Astrocyte (in vitro differentiated cells and primary cell): Measurements from ENCODE around the gene ZDHHC16. TPM values are rescaled to one million over a fixed set of nuclear protein-coding genes. Genes with fewer than 3 reads are reported as not detected.

Experiments used
- DNase-seq: peaks from one replicate; pipeline ENCODE4 v3.0.0-alpha.2; 2010; ENCODE audit warnings: low read depth
- FAIRE-seq: peaks from 2 replicates; lab custom pipeline; 2011; peaks lifted over from hg19 to GRCh38; lab: Jason Lieb, UNC
- H2AFZ ChIP-seq: 2 replicates; pipeline ENCODE4 v1.6.0; 2012; ENCODE audit warnings: low read depth, low read length, inconsistent platforms
- H3K27ac ChIP-seq: 2 replicates; pipeline ENCODE4 v1.5.1; 2011; ENCODE audit warnings: low read depth, low read length, inconsistent platforms
- H3K27me3 ChIP-seq: 2 replicates; pipeline ENCODE4 v1.6.0; 2011; ENCODE audit warnings: low read length, inconsistent platforms; ENCODE audit not compliant: insufficient read depth
- H3K36me3 ChIP-seq: 2 replicates; pipeline ENCODE4 v1.5.1; 2011; ENCODE audit warnings: low read length, inconsistent platforms; ENCODE audit not compliant: insufficient read depth
- H3K4me1 ChIP-seq: 2 replicates; pipeline ENCODE4 v1.5.1; 2011; ENCODE audit warnings: low read length, inconsistent platforms; ENCODE audit not compliant: insufficient read depth
- H3K4me2 ChIP-seq: 2 replicates; pipeline ENCODE4 v1.6.0; 2012; ENCODE audit warnings: low read length, inconsistent platforms
- H3K4me3 ChIP-seq: 2 replicates; pipeline ENCODE4 v1.5.1; 2011; ENCODE audit warnings: low read depth, mild to moderate bottlenecking, low read length, inconsistent platforms; ENCODE audit not compliant: insufficient read depth
- H3K79me2 ChIP-seq: 2 replicates; pipeline ENCODE4 v1.6.0; 2012; ENCODE audit warnings: mild to moderate bottlenecking, low read length, inconsistent platforms; ENCODE audit not compliant: insufficient read depth
- H3K9ac ChIP-seq: 2 replicates; pipeline ENCODE4 v1.6.0; 2012; ENCODE audit warnings: mild to moderate bottlenecking, low read length, inconsistent platforms
- H3K9me3 ChIP-seq: 2 replicates; pipeline ENCODE4 v1.5.1; 2012; ENCODE audit warnings: low read depth, mild to moderate bottlenecking, low read length, inconsistent platforms; ENCODE audit not compliant: insufficient read depth
- H4K20me1 ChIP-seq: 2 replicates; pipeline ENCODE4 v1.6.0; 2012; ENCODE audit warnings: low read length, inconsistent platforms; ENCODE audit not compliant: insufficient read depth
- H3K27ac Mint-ChIP-seq: one replicate; pipeline ENCODE4 v1.8.0; 2021; ENCODE audit warnings: mild to moderate bottlenecking, mixed read lengths; ENCODE audit not compliant: unreplicated experiment
- H3K27me3 Mint-ChIP-seq: one replicate; pipeline ENCODE4 v1.8.0; 2021; ENCODE audit warnings: low read depth, mixed read lengths; ENCODE audit not compliant: unreplicated experiment
- H3K36me3 Mint-ChIP-seq: one replicate; pipeline ENCODE4 v1.8.0; 2021; ENCODE audit warnings: low read depth, mixed read lengths; ENCODE audit not compliant: unreplicated experiment
- H3K4me1 Mint-ChIP-seq: one replicate; pipeline ENCODE4 v1.8.0; 2021; ENCODE audit warnings: low read depth, mixed read lengths; ENCODE audit not compliant: unreplicated experiment
- H3K4me3 Mint-ChIP-seq: one replicate; pipeline ENCODE4 v1.8.0; 2021; ENCODE audit warnings: mild to moderate bottlenecking, moderate library complexity, mixed read lengths; ENCODE audit not compliant: unreplicated experiment
- H3K9me3 Mint-ChIP-seq: one replicate; pipeline ENCODE4 v1.8.0; 2021; ENCODE audit warnings: mild to moderate bottlenecking, mixed read lengths; ENCODE audit not compliant: unreplicated experiment
- EZH2 ChIP-seq: IDR thresholded peaks from 2 replicates; pipeline ENCODE4 v1.6.1; 2012; ENCODE audit warnings: mild to moderate bottlenecking, low read length, inconsistent platforms; ENCODE audit not compliant: insufficient read depth
- total RNA-seq: library from RNA; stranded (reverse); gene quantifications from 2 replicates; pipeline ENCODE4 v1.2.1, GENCODE V29; 2021
- TF ChIP-seq, protein P1 (sequence below): IDR thresholded peaks from 2 replicates; pipeline ENCODE4 v1.5.1; 2011; ENCODE audit warnings: low read depth, mild to moderate bottlenecking, inconsistent platforms, low read length, moderate library complexity; ENCODE audit not compliant: insufficient read depth

ZDHHC16 gene
- total RNA-seq, 1 donor from 2014 or later, result 53.5 TPM

DNA sequence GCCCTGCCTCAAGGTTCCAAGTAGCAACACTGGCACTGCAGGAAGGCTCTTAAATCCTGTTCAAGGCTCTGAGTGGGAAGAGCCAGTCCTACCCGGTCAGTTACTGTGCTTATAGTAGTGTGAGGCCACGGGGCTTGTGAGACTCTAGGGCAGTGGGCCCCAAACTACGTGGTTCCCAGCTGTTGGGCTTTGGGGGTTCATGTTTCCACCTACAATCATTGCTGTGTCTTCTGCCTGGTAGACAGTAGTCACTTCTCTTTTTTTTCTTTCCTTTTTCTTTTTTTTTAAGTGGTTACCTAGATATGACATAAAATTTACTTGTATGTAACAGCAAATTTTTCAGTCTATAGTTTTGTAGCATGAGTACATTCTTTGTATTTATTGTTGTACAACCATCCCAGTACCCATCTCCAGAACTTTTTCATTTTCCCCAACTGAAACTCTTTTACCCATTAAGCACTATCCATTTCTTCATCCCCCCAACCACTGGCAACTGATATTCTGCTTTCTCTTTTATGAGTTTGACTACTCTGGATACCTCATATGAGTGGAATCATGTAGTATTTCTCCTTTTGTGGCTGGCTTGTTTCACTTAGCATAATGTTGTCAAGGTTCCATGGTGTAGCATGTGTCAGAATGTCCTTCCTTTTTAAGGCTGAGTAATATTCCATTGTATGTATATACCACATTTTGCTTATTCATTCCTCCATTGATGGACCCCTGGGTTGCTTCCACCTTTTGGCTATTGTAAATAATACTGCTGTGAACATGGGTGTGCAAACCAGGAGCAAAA is 60.4 kb downstream of the ZDHHC16 start:
- Mint-ChIP-seq H3K36me3 (peaks cover 6% of the 10 kb centered on the region), H3K27me3 (no peaks in the 10 kb centered on the region), H3K4me3 (no peak overlapping the region), H3K4me1 (peaks cover 36% of the 10 kb centered on the region), H3K27ac (no peak overlapping the region), H3K9me3 (no peaks in the 10 kb centered on the region)
- DNase-seq, result no peak
- Histone ChIP-seq H3K4me3 (no peak overlapping the region), H4K20me1 (peaks cover 92% of the 10 kb centered on the region), H3K79me2 (peaks cover 93% of the 10 kb centered on the region), H3K4me2 (no peak overlapping the region), H2AFZ (no peak overlapping the region), H3K27me3 (no peaks in the 10 kb centered on the region), H3K27ac (no peak overlapping the region), H3K36me3 (peaks cover 4% of the 10 kb centered on the region), H3K4me1 (peaks cover 5% of the 10 kb centered on the region), H3K9ac (no peak overlapping the region), H3K9me3 (no peaks in the 10 kb centered on the region)
- no peak for FAIRE-seq
- TF ChIP-seq EZH2, result no peak
- TF ChIP-seq, protein P1, sequence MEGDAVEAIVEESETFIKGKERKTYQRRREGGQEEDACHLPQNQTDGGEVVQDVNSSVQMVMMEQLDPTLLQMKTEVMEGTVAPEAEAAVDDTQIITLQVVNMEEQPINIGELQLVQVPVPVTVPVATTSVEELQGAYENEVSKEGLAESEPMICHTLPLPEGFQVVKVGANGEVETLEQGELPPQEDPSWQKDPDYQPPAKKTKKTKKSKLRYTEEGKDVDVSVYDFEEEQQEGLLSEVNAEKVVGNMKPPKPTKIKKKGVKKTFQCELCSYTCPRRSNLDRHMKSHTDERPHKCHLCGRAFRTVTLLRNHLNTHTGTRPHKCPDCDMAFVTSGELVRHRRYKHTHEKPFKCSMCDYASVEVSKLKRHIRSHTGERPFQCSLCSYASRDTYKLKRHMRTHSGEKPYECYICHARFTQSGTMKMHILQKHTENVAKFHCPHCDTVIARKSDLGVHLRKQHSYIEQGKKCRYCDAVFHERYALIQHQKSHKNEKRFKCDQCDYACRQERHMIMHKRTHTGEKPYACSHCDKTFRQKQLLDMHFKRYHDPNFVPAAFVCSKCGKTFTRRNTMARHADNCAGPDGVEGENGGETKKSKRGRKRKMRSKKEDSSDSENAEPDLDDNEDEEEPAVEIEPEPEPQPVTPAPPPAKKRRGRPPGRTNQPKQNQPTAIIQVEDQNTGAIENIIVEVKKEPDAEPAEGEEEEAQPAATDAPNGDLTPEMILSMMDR, result no peak

Other genes starting within 250 kb of the ZDHHC16 start
- gene ARHGAP19, start 153.5 kb upstream of the ZDHHC16 start, total RNA-seq, result 9.0 and 9.2 TPM in 2 replicates
- 1.4 and 2.5 TPM in 2 replicates for gene FRAT1, start 126.9 kb upstream of the ZDHHC16 start, total RNA-seq
- 7.4 and 7.8 TPM in 2 replicates for gene FRAT2, start 111.4 kb upstream of the ZDHHC16 start, total RNA-seq
- 45.0 and 52.1 TPM in 2 replicates for gene RRP12, start 44.8 kb upstream of the ZDHHC16 start, total RNA-seq
- 706 and 719 TPM in 2 replicates for gene PGAM1, start 20.0 kb upstream of the ZDHHC16 start, total RNA-seq
- gene EXOSC1, start 169 bp upstream of the ZDHHC16 start, total RNA-seq, result 37.9 and 38.6 TPM in 2 replicates
- 84.4 and 97.2 TPM in 2 replicates for gene MMS19, start 52.2 kb downstream of the ZDHHC16 start, total RNA-seq
- gene UBTD1, start 52.7 kb downstream of the ZDHHC16 start, total RNA-seq, result 73.1 and 81.9 TPM in 2 replicates
- gene ANKRD2, start 126.6 kb downstream of the ZDHHC16 start, total RNA-seq, result 0.22 and 0.36 TPM in 2 replicates
- gene HOGA1, start 138.2 kb downstream of the ZDHHC16 start, total RNA-seq, result 0.23 and 0.31 TPM in 2 replicates
- not detected in 2 replicates for gene C10orf62, start 143.5 kb downstream of the ZDHHC16 start, total RNA-seq
- gene MORN4, start 187.3 kb downstream of the ZDHHC16 start, total RNA-seq, result 15.8 and 16.2 TPM in 2 replicates
- 32.9 and 37.8 TPM in 2 replicates for gene PI4K2A, start 194.5 kb downstream of the ZDHHC16 start, total RNA-seq
- 5.0 and 5.6 TPM in 2 replicates for gene AVPI1, start 241.1 kb downstream of the ZDHHC16 start, total RNA-seq